ENCODE measurements around the gene RPAP2. TPM values are rescaled to one million over a fixed set of nuclear protein-coding genes. Genes with fewer than 3 reads are reported as not detected.
A peak's percentile ranks its signal among the peaks of the same experiment; 100 is the strongest.
"Not testable (repeated sequence)": the region's sequence is repeated elsewhere in the genome, so short reads cannot be mapped to it uniquely, and the experiment has no call there.

RPAP2 gene
- total and polyA plus RNA-seq, 2 donors (not counting 1 experiment from before 2014, with no cell fraction given) = 5.6 to 13.3 TPM

GRCh38 chr1:92354259-92354658 is 55.4 kb downstream of the RPAP2 start:
- Histone ChIP-seq H3K9me3 (ENCODE audit: control insufficient read depth, insufficient read depth, low read depth, low read length) (no peaks in the 10 kb centered on the region), H3K36me3 (ENCODE audit: control insufficient read depth, insufficient read depth, low read length) (no peaks in the 10 kb centered on the region), H2AFZ (ENCODE audit: low read length) (no peak overlapping the region), H4K20me1 (ENCODE audit: control insufficient read depth, extremely low read depth, insufficient read depth, low read length) (no peaks in the 10 kb centered on the region), H3K27ac (ENCODE audit: insufficient read depth, low read length) (no peak overlapping the region), H3K9ac (ENCODE audit: insufficient read depth, low read length) (no peak overlapping the region), H3K27me3 (ENCODE audit: control insufficient read depth, insufficient read depth, low read length) (no peaks in the 10 kb centered on the region), H3K4me1 (ENCODE audit: control insufficient read depth, extremely low read depth, insufficient read depth, low read length) (peaks cover 2% of the 10 kb centered on the region), H3K4me2 (ENCODE audit: extremely low read depth, insufficient read depth, low read length) (no peak overlapping the region), H3K79me2 (ENCODE audit: control insufficient read depth, insufficient read depth, low read length) (no peaks in the 10 kb centered on the region), H3K4me3 (replicated peaks in 1 of 4; ENCODE audit: control extremely low read depth in 1 of 4, insufficient read depth in 1 of 4, low read depth in 3 of 4, low read length in 4 of 4) (no peak overlapping the region)
- TF ChIP-seq EZH2 (IDR thresholded peaks at IDR 0.05; ENCODE audit: low read length, missing control alignments) = no peak
- no peak for TF ChIP-seq CTCF (conservative IDR thresholded peaks at IDR 0.05 in 1 of 2, IDR thresholded peaks at IDR 0.05 in 1 of 2; ENCODE audit: low read depth in 1 of 2, low read length in 2 of 2)
- no peak for DNase-seq (ENCODE audit: low read depth in 2 of 2)

- Histone ChIP-seq H4K20me1 (ENCODE audit: control insufficient read depth, extremely low read depth, insufficient read depth, low read length) (no peaks in the 10 kb centered on the region), H3K27ac (ENCODE audit: insufficient read depth, low read length) (no peak overlapping the region), H3K79me2 (ENCODE audit: control insufficient read depth, insufficient read depth, low read length) (no peaks in the 10 kb centered on the region), H3K36me3 (ENCODE audit: control insufficient read depth, insufficient read depth, low read length) (no peaks in the 10 kb centered on the region), H3K27me3 (ENCODE audit: control insufficient read depth, insufficient read depth, low read length) (no peaks in the 10 kb centered on the region), H3K9ac (ENCODE audit: insufficient read depth, low read length) (no peak overlapping the region), H3K9me3 (ENCODE audit: control insufficient read depth, insufficient read depth, low read depth, low read length) (no peaks in the 10 kb centered on the region), H3K4me2 (ENCODE audit: extremely low read depth, insufficient read depth, low read length) (no peak overlapping the region), H2AFZ (ENCODE audit: low read length) (no peak overlapping the region), H3K4me3 (replicated peaks in 1 of 4; ENCODE audit: control extremely low read depth in 1 of 4, insufficient read depth in 1 of 4, low read depth in 3 of 4, low read length in 4 of 4) (no peak overlapping the region), H3K4me1 (ENCODE audit: control insufficient read depth, extremely low read depth, insufficient read depth, low read length) (peaks cover 2% of the 10 kb centered on the region)
- peak; percentile 23 to 89 for DNase-seq (ENCODE audit: low read depth in 2 of 2)
- TF ChIP-seq CTCF (conservative IDR thresholded peaks at IDR 0.05 in 1 of 2, IDR thresholded peaks at IDR 0.05 in 1 of 2; ENCODE audit: low read depth in 1 of 2, low read length in 2 of 2) (no peak), EZH2 (IDR thresholded peaks at IDR 0.05; ENCODE audit: low read length, missing control alignments) (no peak)
Observed at GRCh38 chr1:92356956-92357355, 58.1 kb downstream of the RPAP2 start.

GRCh38 chr1:92359382-92359781 is 60.5 kb downstream of the RPAP2 start:
- H3K27ac ChIP-seq (ENCODE audit: insufficient read depth, low read length); H3K36me3 ChIP-seq (ENCODE audit: control insufficient read depth, insufficient read depth, low read length); H3K4me3 ChIP-seq (replicated peaks in 1 of 4; ENCODE audit: control extremely low read depth in 1 of 4, insufficient read depth in 1 of 4, low read depth in 3 of 4, low read length in 4 of 4); H2AFZ ChIP-seq (ENCODE audit: low read length); H4K20me1 ChIP-seq (ENCODE audit: control insufficient read depth, extremely low read depth, insufficient read depth, low read length); H3K4me2 ChIP-seq (ENCODE audit: extremely low read depth, insufficient read depth, low read length); H3K4me1 ChIP-seq (ENCODE audit: control insufficient read depth, extremely low read depth, insufficient read depth, low read length); H3K9ac ChIP-seq (ENCODE audit: insufficient read depth, low read length); DNase-seq (ENCODE audit: low read depth in 2 of 2); H3K79me2 ChIP-seq (ENCODE audit: control insufficient read depth, insufficient read depth, low read length); H3K27me3 ChIP-seq (ENCODE audit: control insufficient read depth, insufficient read depth, low read length); H3K9me3 ChIP-seq (ENCODE audit: control insufficient read depth, insufficient read depth, low read depth, low read length): not testable (repeated sequence)
